ENCODE measurements around the gene HSPG2. TPM values are rescaled to one million over a fixed set of nuclear protein-coding genes. Genes with fewer than 3 reads are reported as not detected.

HSPG2 gene
- total and polyA plus RNA-seq, 9 of the 15 experiments (the other 6 are each of a cell fraction or from before 2014, with no cell fraction given), result 0.14 to 160 (median 15.7) TPM

DNA sequence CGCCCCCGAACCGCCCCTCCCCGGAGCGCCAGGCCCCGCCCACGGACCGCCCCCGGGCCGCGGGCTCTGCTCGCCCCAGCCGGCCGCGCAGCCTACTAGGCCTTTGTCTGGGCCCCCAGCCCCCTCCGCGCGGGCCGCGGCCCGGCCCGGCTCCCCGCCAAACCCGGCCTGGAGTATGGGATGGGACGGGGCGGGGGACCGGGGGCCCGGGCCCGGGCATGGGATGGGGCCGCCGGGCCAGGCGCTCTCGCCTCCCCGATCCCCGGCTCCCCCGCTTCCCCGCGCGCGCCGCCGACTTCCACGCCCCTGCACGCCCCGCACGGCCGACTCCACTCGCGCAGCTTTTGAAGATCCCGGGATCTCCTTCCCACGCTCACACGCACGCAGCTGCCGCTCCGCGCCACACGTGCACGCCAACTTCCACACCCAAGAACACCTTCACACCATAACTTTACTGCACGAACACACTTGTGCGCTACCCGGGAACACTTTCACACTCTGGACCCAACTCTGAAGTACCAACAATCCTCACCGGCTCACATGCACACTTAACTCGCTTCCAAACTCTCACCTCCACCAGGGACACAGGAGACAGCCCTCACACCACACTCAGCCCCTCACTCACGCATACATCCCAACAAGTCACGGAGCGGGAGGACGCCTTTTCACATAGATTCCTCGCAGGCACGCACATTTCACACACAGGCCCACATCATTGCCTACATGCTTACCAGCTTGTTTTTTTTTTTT lies 437 bp upstream of the HSPG2 start (continued):
- TF ChIP-seq, protein P1, sequence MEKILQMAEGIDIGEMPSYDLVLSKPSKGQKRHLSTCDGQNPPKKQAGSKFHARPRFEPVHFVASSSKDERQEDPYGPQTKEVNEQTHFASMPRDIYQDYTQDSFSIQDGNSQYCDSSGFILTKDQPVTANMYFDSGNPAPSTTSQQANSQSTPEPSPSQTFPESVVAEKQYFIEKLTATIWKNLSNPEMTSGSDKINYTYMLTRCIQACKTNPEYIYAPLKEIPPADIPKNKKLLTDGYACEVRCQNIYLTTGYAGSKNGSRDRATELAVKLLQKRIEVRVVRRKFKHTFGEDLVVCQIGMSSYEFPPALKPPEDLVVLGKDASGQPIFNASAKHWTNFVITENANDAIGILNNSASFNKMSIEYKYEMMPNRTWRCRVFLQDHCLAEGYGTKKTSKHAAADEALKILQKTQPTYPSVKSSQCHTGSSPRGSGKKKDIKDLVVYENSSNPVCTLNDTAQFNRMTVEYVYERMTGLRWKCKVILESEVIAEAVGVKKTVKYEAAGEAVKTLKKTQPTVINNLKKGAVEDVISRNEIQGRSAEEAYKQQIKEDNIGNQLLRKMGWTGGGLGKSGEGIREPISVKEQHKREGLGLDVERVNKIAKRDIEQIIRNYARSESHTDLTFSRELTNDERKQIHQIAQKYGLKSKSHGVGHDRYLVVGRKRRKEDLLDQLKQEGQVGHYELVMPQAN (IDR thresholded peaks at IDR 0.05; ENCODE audit: borderline replicate concordance), result peak; percentile 81
- TF ChIP-seq, protein P2, sequence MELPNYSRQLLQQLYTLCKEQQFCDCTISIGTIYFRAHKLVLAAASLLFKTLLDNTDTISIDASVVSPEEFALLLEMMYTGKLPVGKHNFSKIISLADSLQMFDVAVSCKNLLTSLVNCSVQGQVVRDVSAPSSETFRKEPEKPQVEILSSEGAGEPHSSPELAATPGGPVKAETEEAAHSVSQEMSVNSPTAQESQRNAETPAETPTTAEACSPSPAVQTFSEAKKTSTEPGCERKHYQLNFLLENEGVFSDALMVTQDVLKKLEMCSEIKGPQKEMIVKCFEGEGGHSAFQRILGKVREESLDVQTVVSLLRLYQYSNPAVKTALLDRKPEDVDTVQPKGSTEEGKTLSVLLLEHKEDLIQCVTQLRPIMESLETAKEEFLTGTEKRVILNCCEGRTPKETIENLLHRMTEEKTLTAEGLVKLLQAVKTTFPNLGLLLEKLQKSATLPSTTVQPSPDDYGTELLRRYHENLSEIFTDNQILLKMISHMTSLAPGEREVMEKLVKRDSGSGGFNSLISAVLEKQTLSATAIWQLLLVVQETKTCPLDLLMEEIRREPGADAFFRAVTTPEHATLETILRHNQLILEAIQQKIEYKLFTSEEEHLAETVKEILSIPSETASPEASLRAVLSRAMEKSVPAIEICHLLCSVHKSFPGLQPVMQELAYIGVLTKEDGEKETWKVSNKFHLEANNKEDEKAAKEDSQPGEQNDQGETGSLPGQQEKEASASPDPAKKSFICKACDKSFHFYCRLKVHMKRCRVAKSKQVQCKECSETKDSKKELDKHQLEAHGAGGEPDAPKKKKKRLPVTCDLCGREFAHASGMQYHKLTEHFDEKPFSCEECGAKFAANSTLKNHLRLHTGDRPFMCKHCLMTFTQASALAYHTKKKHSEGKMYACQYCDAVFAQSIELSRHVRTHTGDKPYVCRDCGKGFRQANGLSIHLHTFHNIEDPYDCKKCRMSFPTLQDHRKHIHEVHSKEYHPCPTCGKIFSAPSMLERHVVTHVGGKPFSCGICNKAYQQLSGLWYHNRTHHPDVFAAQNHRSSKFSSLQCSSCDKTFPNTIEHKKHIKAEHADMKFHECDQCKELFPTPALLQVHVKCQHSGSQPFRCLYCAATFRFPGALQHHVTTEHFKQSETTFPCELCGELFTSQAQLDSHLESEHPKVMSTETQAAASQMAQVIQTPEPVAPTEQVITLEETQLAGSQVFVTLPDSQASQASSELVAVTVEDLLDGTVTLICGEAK (IDR thresholded peaks at IDR 0.05), result peak; percentile 83
- TF ChIP-seq, protein P2 (CRISPR knock-in tag; IDR thresholded peaks at IDR 0.05), result no peak
- TF ChIP-seq HDAC2 (IDR thresholded peaks at IDR 0.05) (peak; percentile 67), DPF2 (IDR thresholded peaks at IDR 0.05) (peak; percentile 76; the same call in 1 of the 2 replicates), LARP7 (IDR thresholded peaks at IDR 0.05) (peak; percentile 96), HLTF (IDR thresholded peaks at IDR 0.05) (peak; percentile 86; the same call in 1 of the 2 replicates), ZNF347 (CRISPR knock-in tag; IDR thresholded peaks at IDR 0.05; ENCODE audit: low read depth) (no peak), THRAP3 (IDR thresholded peaks at IDR 0.05; ENCODE audit: borderline replicate concordance) (peak; percentile 80; the same call in 1 of the 2 replicates), U2AF1 (optimal IDR thresholded peaks at IDR 0.05; ENCODE audit: low read depth, low read length) (peak; percentile 39)
